ENCODE measurements around the gene SPTSSB. TPM values are rescaled to one million over a fixed set of nuclear protein-coding genes. Genes with fewer than 3 reads are reported as not detected.

The SPTSSB gene
- total RNA-seq, 1 donor from 2014 or later = not detected

DNA sequence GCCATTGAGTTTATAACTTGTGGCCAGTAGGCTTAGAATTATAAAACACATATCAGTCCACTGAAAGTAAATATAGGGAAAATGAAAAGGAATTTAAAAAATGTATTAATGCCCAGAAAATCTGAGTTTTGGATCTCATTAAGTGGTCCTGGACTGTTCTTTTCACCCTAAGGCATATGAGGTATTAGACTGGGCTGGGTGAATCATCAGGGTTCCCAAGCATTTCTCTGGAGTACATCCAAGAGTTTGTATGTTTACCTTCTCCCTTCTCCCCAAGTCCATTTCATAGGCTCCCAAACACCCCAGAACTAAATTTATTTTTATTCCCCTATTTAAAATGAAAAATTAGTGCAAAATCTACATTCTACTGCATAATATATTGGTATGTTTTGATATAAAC, 31.9 kb upstream of the SPTSSB start:
- CTCF ChIA-PET = no interaction called here
- no peak for ATAC-seq (ENCODE audit: low read depth)
- POLR2A ChIA-PET = no interaction called here
- peaks cover 3% of the 10 kb centered on the region for H3K9me3 Mint-ChIP-seq
- no peak overlapping the region for H3K27ac Mint-ChIP-seq
- DNase-seq = no peak
- H3K27me3 Mint-ChIP-seq = peaks cover 5% of the 10 kb centered on the region
- no peaks in the 10 kb centered on the region for H3K4me1 Mint-ChIP-seq
- H3K4me3 Mint-ChIP-seq = no peak overlapping the region
- TF ChIP-seq, protein P1, sequence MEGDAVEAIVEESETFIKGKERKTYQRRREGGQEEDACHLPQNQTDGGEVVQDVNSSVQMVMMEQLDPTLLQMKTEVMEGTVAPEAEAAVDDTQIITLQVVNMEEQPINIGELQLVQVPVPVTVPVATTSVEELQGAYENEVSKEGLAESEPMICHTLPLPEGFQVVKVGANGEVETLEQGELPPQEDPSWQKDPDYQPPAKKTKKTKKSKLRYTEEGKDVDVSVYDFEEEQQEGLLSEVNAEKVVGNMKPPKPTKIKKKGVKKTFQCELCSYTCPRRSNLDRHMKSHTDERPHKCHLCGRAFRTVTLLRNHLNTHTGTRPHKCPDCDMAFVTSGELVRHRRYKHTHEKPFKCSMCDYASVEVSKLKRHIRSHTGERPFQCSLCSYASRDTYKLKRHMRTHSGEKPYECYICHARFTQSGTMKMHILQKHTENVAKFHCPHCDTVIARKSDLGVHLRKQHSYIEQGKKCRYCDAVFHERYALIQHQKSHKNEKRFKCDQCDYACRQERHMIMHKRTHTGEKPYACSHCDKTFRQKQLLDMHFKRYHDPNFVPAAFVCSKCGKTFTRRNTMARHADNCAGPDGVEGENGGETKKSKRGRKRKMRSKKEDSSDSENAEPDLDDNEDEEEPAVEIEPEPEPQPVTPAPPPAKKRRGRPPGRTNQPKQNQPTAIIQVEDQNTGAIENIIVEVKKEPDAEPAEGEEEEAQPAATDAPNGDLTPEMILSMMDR (IDR thresholded peaks at IDR 0.05) = no peak
- no peaks in the 10 kb centered on the region for H3K36me3 Mint-ChIP-seq (ENCODE audit: low read depth)
- intact Hi-C loops (cut with micrococcal nuclease) = no loop called here

DNA sequence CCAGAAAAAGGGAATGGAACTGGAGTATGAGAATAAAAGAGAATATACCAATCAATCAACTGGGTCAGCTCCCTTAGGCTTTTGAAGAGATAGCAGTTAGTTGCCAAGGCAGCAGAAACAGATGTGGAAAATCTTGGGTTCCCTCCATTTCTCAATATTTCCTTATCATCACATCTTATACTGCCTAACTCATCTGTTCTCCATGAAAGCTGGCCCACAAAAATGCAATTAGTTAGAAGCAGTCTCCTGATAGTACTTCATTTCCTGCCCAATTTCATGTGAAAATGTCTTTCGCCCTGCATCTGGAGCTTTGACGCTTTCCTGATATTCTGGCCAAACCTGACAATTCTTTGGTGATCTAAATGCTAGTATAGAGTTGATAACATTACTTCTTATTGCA, 30.1 kb upstream of the SPTSSB start:
- ChIA-PET POLR2A (no interaction called here), CTCF (no interaction called here)
- Mint-ChIP-seq H3K36me3 (ENCODE audit: low read depth) (no peaks in the 10 kb centered on the region), H3K4me1 (no peaks in the 10 kb centered on the region), H3K27ac (no peak overlapping the region), H3K4me3 (no peak overlapping the region), H3K9me3 (peaks cover 3% of the 10 kb centered on the region), H3K27me3 (peaks cover 17% of the 10 kb centered on the region)
- DNase-seq (no peak), ATAC-seq (ENCODE audit: low read depth) (no peak)
- TF ChIP-seq, protein P1 (IDR thresholded peaks at IDR 0.05) = no peak
- intact Hi-C loops (cut with micrococcal nuclease) = no loop called here

DNA sequence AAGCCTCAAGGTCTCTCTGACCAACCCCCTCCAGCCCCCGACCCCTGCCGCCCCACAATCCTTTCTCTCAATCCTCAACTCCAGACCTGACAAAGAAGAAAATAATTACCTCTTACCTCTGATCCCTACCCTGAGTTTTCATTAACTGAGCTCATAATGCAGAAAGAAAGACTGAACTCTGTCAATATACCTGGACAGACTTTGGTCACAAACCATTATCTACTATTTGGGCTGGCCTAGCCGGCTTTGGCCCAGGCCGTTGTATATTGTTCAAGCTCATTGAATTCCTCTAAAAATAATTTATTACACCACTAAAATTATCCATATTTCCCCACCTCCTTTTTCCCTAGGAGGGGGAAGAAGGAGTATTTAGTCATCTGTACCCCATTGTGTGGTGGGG, 29.3 kb upstream of the SPTSSB start:
- H3K36me3 Mint-ChIP-seq (ENCODE audit: low read depth) = no peaks in the 10 kb centered on the region
- ChIA-PET CTCF (no interaction called here), POLR2A (no interaction called here)
- TF ChIP-seq, protein P1 (IDR thresholded peaks at IDR 0.05) = no peak
- peaks cover 3% of the 10 kb centered on the region for H3K9me3 Mint-ChIP-seq
- DNase-seq (no peak), ATAC-seq (ENCODE audit: low read depth) (no peak)
- H3K27me3 Mint-ChIP-seq = peaks cover 17% of the 10 kb centered on the region
- no peaks in the 10 kb centered on the region for H3K4me1 Mint-ChIP-seq
- H3K4me3 Mint-ChIP-seq = no peak overlapping the region
- intact Hi-C loops (cut with micrococcal nuclease) = no loop called here
- no peak overlapping the region for H3K27ac Mint-ChIP-seq

DNA sequence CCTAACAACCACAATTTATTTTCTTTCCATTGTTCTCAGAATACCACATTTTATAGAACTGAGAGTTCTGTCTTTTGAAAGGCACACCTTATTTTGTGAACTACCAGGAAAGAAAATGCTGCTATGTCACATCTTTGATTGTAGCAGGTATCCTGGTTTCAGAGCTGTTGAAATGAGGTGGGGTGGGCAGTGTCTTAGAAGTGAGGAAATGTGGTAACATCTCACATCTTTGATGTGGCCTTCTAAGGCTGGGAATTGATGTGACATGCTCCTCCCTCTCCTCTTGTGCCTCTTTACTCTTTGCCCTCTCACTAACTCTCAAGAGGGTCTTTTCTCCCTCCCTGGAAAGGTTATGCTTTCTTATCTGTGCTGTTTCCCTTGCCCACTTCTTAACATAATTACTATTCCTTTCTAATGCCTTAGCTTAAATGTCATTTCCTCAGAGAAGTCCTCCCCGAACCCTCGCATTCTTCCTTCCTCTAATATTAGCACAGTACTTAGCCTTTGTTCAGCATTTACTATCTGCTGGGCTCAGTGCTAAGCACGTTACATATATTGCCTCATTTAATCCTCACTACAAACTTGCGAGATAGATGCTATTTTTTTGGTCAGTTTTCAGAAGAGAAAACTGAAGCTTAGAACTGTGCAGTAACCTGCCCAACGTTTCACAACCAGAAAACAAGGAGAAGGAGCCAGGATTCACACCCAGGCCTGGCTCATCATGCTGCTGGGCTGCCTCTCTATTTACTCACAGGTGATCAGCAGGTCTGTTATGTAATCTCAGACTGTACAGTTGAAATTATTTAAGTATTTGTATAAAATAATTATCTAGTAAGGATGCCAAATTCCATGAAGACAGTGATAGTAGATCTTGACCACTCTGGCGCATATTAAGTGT, 24.0 kb upstream of the SPTSSB start:
- ChIA-PET POLR2A (no interaction called here), CTCF (no interaction called here)
- Mint-ChIP-seq H3K27ac (no peak overlapping the region), H3K9me3 (peaks cover 3% of the 10 kb centered on the region), H3K27me3 (peaks cover 20% of the 10 kb centered on the region), H3K4me1 (peaks cover 2% of the 10 kb centered on the region), H3K4me3 (no peak overlapping the region), H3K36me3 (ENCODE audit: low read depth) (no peaks in the 10 kb centered on the region)
- ATAC-seq (ENCODE audit: low read depth) = no peak
- DNase-seq = no peak
- TF ChIP-seq, protein P1 (IDR thresholded peaks at IDR 0.05) = no peak
- intact Hi-C loops (cut with micrococcal nuclease) = no loop called here

DNA sequence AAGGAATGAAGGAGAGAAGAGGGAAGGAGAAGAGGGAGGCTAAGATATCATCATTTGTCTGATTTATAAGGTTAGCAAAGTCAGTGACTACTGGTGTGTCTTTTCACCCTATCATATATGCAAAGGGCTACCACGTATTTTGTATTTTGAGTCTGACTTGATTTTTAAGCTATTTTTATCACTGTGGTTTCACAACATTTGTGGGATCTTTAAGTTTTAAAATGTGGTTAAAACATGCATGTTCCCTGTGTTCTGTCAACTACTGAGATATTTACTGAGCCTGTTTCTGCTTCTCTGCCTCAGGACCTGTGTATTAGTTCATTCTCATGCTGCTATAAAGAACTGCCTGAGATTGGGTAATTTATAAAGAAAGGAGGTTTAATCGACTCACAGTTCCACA, 22.5 kb upstream of the SPTSSB start:
- POLR2A ChIA-PET = no interaction called here

More for the DNA sequence above, 22.5 kb upstream of the SPTSSB start:
- peaks cover 26% of the 10 kb centered on the region for H3K27me3 Mint-ChIP-seq
- H3K36me3 Mint-ChIP-seq (ENCODE audit: low read depth) = no peaks in the 10 kb centered on the region
- H3K27ac Mint-ChIP-seq = no peak overlapping the region
- H3K4me1 Mint-ChIP-seq = peaks cover 2% of the 10 kb centered on the region
- TF ChIP-seq, protein P1 (IDR thresholded peaks at IDR 0.05) = no peak
- no peak overlapping the region for H3K4me3 Mint-ChIP-seq
- CTCF ChIA-PET = no interaction called here
- ATAC-seq (ENCODE audit: low read depth) (no peak), DNase-seq (no peak)
- peaks cover 2% of the 10 kb centered on the region for H3K9me3 Mint-ChIP-seq
- intact Hi-C loops (cut with micrococcal nuclease) = no loop called here
